ENCODE results near the gene VCAN. TPM values are rescaled to one million over a fixed set of nuclear protein-coding genes. Genes with fewer than 3 reads are reported as not detected.
A peak's percentile ranks its signal among the peaks of the same experiment; 100 is the strongest.
"Not testable (repeated sequence)": the region's sequence is repeated elsewhere in the genome, so short reads cannot be mapped to it uniquely, and the experiment has no call there.

Gene VCAN
- total RNA-seq = under 1 TPM; 0.14 to 0.51 TPM

DNA sequence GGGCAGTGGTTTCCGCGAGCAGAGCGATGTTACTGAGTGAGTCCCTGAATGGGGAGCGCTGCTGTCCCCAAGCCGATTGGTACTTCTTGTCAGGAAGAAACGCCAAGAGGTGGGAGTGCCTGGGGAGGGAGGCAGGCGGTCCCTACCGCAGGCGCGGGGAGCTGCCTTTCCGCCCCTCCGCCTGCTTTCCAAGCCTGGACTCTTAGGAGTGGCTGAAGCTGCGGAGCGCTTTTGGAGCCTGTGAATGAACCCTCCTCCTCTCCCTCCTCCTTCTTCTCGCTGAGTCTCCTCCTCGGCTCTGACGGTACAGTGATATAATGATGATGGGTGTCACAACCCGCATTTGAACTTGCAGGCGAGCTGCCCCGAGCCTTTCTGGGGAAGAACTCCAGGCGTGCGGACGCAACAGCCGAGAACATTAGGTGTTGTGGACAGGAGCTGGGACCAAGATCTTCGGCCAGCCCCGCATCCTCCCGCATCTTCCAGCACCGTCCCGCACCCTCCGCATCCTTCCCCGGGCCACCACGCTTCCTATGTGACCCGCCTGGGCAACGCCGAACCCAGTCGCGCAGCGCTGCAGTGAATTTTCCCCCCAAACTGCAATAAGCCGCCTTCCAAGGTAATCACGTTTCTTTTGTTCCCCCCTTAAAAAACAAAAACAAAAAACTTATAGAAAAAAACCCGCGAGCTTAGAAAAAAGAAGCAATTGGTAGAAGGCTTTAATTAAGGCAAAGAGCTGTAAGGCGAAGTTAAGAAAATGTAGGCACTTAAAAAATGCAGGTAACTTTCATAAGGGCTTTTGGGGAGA lies at the start of gene VCAN:
VCAN (plus strand) TSS at position 340 of the 808 bp plus-strand sequence. CDS start 11,775 bp downstream, outside the sequence.
- Mint-ChIP-seq H3K9me3 (no peaks in the 10 kb centered on the region), H3K27ac (peak within 1 kb of the TSS; percentile 60), H3K4me1 (ENCODE audit: low read depth) (peaks cover 29% of the 10 kb centered on the region), H3K27me3 (ENCODE audit: low read depth) (peaks cover 84% of the 10 kb centered on the region), H3K36me3 (ENCODE audit: insufficient read depth in 2 of 2) (peaks cover 2 to 3% of the 10 kb centered on the region in 2 donors), H3K4me3 (peak within 1 kb of the TSS; percentile 95)
- DNase-seq (peak in 1 of 2 donors; percentile 5), ATAC-seq (replicated peaks in 1 of 2) (peak in 1 of 2 donors; percentile 25)

DNA sequence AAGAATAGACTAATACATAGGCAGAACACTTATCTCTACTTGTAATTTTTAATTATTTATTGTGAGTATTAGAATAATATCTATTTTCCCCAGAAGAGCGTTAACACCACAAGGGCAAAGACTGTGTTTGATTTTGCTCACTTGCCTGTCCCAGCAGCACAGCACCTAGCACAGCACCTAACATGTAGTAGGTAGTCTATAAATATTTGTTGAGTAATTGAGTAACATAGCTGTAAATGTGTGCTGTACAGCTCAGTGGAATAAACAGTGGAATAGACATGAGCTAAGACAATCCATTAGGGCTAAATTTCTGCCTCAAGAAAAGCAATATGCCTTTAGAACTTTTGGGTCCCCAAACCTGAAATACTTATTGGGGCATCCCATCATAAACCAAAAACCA lies 49.3 kb upstream of the VCAN start:
- ATAC-seq (replicated peaks in 1 of 2) (no peak), DNase-seq (no peak)
- H3K4me1 Mint-ChIP-seq (ENCODE audit: low read depth) = no peaks in the 10 kb centered on the region
- no peaks in the 10 kb centered on the region for H3K27me3 Mint-ChIP-seq (ENCODE audit: low read depth)
- no peak overlapping the region for H3K27ac Mint-ChIP-seq
- no peak overlapping the region for H3K4me3 Mint-ChIP-seq
- peaks cover 9 to 12% of the 10 kb centered on the region in 2 donors for H3K9me3 Mint-ChIP-seq
- H3K36me3 Mint-ChIP-seq (ENCODE audit: insufficient read depth in 2 of 2) = peaks cover 0 to 2% of the 10 kb centered on the region in 2 donors

DNA sequence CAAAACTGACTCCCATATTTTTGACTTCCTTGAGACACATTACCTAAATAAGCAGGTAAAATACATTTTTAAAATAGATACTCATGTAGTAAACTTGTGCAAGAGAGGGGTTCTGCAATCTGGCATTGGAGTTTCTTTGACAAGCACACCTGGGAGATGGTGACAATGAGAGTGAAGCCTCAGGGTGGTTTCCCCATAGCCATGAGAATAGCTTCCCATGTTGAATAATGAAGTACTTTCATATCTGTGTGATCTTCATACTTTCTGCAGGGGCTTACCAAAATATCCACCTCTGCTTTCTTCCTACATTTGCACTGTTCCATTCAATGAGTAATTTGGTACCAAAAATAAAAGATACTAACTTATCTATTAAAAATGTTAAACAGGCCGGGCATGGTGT lies 44.7 kb upstream of the VCAN start:
- H3K27me3 Mint-ChIP-seq (ENCODE audit: low read depth) = no peaks in the 10 kb centered on the region
- H3K4me3 Mint-ChIP-seq = no peak overlapping the region
- no peaks in the 10 kb centered on the region for H3K36me3 Mint-ChIP-seq (ENCODE audit: insufficient read depth in 2 of 2)
- DNase-seq (no peak), ATAC-seq (replicated peaks in 1 of 2) (no peak)
- H3K27ac Mint-ChIP-seq = no peak overlapping the region
- peaks cover 1 to 2% of the 10 kb centered on the region in 2 donors for H3K9me3 Mint-ChIP-seq
- H3K4me1 Mint-ChIP-seq (ENCODE audit: low read depth) = no peaks in the 10 kb centered on the region

- Mint-ChIP-seq H3K36me3 (ENCODE audit: insufficient read depth in 2 of 2) (no peaks in the 10 kb centered on the region), H3K4me3 (no peak overlapping the region), H3K9me3 (no peaks in the 10 kb centered on the region), H3K27me3 (ENCODE audit: low read depth) (no peaks in the 10 kb centered on the region), H3K4me1 (ENCODE audit: low read depth) (no peaks in the 10 kb centered on the region), H3K27ac (no peak overlapping the region)
- no peak for ATAC-seq (replicated peaks in 1 of 2)
- no peak for DNase-seq
These were observed 43.4 kb upstream of the VCAN start for GRCh38 chr5:83428126-83428525.

DNA sequence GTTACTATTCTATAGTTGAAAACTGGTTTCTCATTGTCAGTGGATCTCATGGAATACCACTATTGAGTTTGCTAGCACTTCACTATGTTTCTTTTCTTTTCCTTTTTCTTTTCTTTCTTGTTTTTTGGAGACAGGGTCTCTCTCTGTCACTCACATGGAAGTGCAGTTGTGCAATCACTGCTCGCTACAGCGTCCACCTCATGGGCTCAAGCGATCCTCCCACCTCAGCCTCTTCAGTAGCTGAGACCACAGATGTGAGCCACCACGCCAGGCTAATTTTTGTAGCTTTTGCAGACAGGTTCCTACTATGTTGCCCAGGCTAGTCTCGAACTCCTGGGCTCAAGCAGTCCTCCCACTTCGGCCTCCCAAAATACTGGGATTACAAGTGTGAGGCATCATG lies 42.7 kb upstream of the VCAN start:
- DNase-seq (no peak), ATAC-seq (replicated peaks in 1 of 2) (no peak)
- Mint-ChIP-seq H3K4me1 (ENCODE audit: low read depth) (no peaks in the 10 kb centered on the region), H3K27me3 (ENCODE audit: low read depth) (no peaks in the 10 kb centered on the region), H3K9me3 (no peaks in the 10 kb centered on the region), H3K4me3 (no peak overlapping the region), H3K36me3 (ENCODE audit: insufficient read depth in 2 of 2) (no peaks in the 10 kb centered on the region), H3K27ac (no peak overlapping the region)

GRCh38 chr5:83430130-83431010 lies 41.2 kb upstream of the VCAN start:
- ATAC-seq (replicated peaks in 1 of 2) (peak; percentile 77 to 83), DNase-seq (peak; percentile 50 to 54)
- Mint-ChIP-seq H3K4me1 (ENCODE audit: low read depth) (no peaks in the 10 kb centered on the region), H3K36me3 (ENCODE audit: insufficient read depth in 2 of 2) (no peaks in the 10 kb centered on the region), H3K9me3 (no peaks in the 10 kb centered on the region), H3K4me3 (no peak overlapping the region), H3K27ac (peak overlapping the region; percentile 28), H3K27me3 (ENCODE audit: low read depth) (no peaks in the 10 kb centered on the region)

- Mint-ChIP-seq H3K27ac (no peak overlapping the region), H3K4me1 (ENCODE audit: low read depth) (no peaks in the 10 kb centered on the region), H3K4me3 (no peak overlapping the region), H3K36me3 (ENCODE audit: insufficient read depth in 2 of 2) (peaks cover 0 to 2% of the 10 kb centered on the region in 2 donors), H3K27me3 (ENCODE audit: low read depth) (no peaks in the 10 kb centered on the region), H3K9me3 (peaks cover 0 to 3% of the 10 kb centered on the region in 2 donors)
- DNase-seq (no peak), ATAC-seq (replicated peaks in 1 of 2) (no peak)
These were observed 37.7 kb upstream of the VCAN start for GRCh38 chr5:83433891-83434290.

DNA sequence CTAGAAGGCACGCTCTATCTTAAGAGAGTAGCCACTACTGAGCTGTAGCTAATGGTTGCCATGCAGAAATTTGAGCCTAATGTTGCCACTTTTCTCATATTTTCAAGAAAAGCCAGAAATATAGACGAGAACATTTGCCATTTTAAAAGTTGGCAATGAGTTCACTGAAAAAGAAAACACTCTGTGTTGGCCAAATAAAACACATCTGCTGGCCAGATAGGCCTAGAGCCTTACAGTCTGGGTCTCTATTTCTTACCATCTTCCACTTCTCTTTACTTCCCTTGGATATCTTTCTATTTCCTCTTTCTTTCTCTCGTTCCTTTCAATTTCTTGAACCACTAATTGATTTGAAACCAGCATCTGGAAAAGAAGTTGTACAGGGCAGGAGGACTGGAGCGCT lies 36.6 kb upstream of the VCAN start:
- no peak for ATAC-seq (replicated peaks in 1 of 2)
- Mint-ChIP-seq H3K27me3 (ENCODE audit: low read depth) (no peaks in the 10 kb centered on the region), H3K4me1 (ENCODE audit: low read depth) (no peaks in the 10 kb centered on the region), H3K9me3 (peaks cover 0 to 3% of the 10 kb centered on the region in 2 donors), H3K27ac (no peak overlapping the region), H3K4me3 (no peak overlapping the region), H3K36me3 (ENCODE audit: insufficient read depth in 2 of 2) (peaks cover 0 to 2% of the 10 kb centered on the region in 2 donors)
- no peak for DNase-seq

GRCh38 chr5:83436276-83436675 lies 35.3 kb upstream of the VCAN start:
- H3K36me3 Mint-ChIP-seq (ENCODE audit: insufficient read depth in 2 of 2) = peaks cover 0 to 2% of the 10 kb centered on the region in 2 donors
- ATAC-seq (replicated peaks in 1 of 2) (no peak), DNase-seq (no peak)
- no peak overlapping the region for H3K4me3 Mint-ChIP-seq
- H3K27me3 Mint-ChIP-seq (ENCODE audit: low read depth) = no peaks in the 10 kb centered on the region
- H3K9me3 Mint-ChIP-seq = peaks cover 0 to 3% of the 10 kb centered on the region in 2 donors
- H3K4me1 Mint-ChIP-seq (ENCODE audit: low read depth) = no peaks in the 10 kb centered on the region
- no peak overlapping the region for H3K27ac Mint-ChIP-seq

- not testable (repeated sequence) for H3K27ac Mint-ChIP-seq; H3K9me3 Mint-ChIP-seq; DNase-seq; H3K36me3 Mint-ChIP-seq (ENCODE audit: insufficient read depth in 2 of 2); H3K4me3 Mint-ChIP-seq; ATAC-seq (replicated peaks in 1 of 2); H3K4me1 Mint-ChIP-seq (ENCODE audit: low read depth); H3K27me3 Mint-ChIP-seq (ENCODE audit: low read depth)
These were observed 33.8 kb upstream of the VCAN start for GRCh38 chr5:83437697-83438096.

- peaks cover 0 to 2% of the 10 kb centered on the region in 2 donors for H3K36me3 Mint-ChIP-seq (ENCODE audit: insufficient read depth in 2 of 2)
- no peak for ATAC-seq (replicated peaks in 1 of 2)
These were observed 30.7 kb upstream of the VCAN start for GRCh38 chr5:83440826-83441225.

GRCh38 chr5:83441747-83442146 lies 29.8 kb upstream of the VCAN start:
- no peak overlapping the region for H3K27ac Mint-ChIP-seq
- H3K9me3 Mint-ChIP-seq = peaks cover 0 to 3% of the 10 kb centered on the region in 2 donors
- ATAC-seq (replicated peaks in 1 of 2) (no peak), DNase-seq (no peak)
- no peaks in the 10 kb centered on the region for H3K27me3 Mint-ChIP-seq (ENCODE audit: low read depth)
- H3K4me3 Mint-ChIP-seq = no peak overlapping the region
- no peaks in the 10 kb centered on the region for H3K4me1 Mint-ChIP-seq (ENCODE audit: low read depth)
- H3K36me3 Mint-ChIP-seq (ENCODE audit: insufficient read depth in 2 of 2) = peaks cover 0 to 2% of the 10 kb centered on the region in 2 donors

More at GRCh38 chr5:83440826-83441225, 30.7 kb upstream of the VCAN start:
- Mint-ChIP-seq H3K9me3 (peaks cover 0 to 3% of the 10 kb centered on the region in 2 donors), H3K4me3 (no peak overlapping the region), H3K4me1 (ENCODE audit: low read depth) (no peaks in the 10 kb centered on the region), H3K27me3 (ENCODE audit: low read depth) (no peaks in the 10 kb centered on the region), H3K27ac (no peak overlapping the region)
- no peak for DNase-seq

DNA sequence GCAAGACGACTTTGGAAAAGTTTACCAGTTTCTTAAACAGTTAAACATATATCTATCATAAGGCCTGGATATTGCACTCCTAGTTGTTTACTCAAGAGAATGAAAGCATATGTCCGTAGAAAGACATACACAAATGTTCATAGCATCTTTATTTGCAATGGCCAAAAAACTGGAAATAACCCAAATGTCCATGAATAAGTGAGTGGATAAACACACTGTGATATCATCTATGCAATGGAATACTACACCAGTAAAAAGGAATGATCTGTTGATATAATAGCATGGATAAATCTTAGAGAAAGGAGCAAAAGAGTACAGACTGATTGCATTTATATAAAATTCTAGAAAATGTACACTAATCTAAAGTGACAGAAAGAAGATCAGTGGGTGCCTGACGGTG lies 28.0 kb upstream of the VCAN start:
- Mint-ChIP-seq H3K36me3 (ENCODE audit: insufficient read depth in 2 of 2) (no peaks in the 10 kb centered on the region), H3K27ac (no peak overlapping the region), H3K9me3 (no peaks in the 10 kb centered on the region), H3K4me1 (ENCODE audit: low read depth) (no peaks in the 10 kb centered on the region), H3K27me3 (ENCODE audit: low read depth) (peaks cover 5% of the 10 kb centered on the region), H3K4me3 (no peak overlapping the region)
- no peak for ATAC-seq (replicated peaks in 1 of 2)
- DNase-seq = no peak

All from activated T-cell treated with anti-CD3 and anti-CD28 coated beads, Interleukin-2, amount 50 U/mL, for 72 hours (primary cell).